ENCODE data around the gene RPL22.

The RPL22 gene

DNA sequence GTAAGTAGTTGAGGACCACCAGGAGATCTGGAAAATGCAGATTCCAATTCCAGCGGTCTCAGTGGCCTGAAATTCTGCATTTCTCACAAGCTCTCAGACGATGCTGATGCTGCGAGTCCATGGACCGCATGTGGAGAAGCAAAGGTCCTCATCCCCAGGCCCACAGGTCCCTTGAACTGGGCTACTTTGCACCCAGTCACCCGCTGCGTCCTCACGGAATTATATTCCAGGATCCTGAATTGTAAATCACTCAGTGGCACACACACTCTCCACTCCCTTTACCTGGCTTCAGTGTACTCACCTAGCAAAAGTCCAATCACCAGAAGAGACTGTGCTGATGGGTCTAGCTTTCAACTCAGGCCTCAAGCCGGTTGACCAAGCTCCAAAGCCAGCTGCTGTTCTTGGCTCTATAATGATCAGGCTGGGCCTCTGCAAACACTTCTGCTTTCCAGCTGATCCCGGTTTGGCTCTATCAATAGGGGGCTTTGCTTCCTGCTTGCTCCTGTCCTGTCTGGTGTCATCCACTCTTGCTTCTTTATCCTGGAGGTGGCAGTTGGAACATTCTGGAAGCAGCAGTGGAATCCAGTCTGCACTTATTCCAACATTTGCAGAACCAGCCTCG is 904 bp upstream of the RPL22 start:
- DNase-seq (ENCODE audit: low read depth), result no peak

DNA sequence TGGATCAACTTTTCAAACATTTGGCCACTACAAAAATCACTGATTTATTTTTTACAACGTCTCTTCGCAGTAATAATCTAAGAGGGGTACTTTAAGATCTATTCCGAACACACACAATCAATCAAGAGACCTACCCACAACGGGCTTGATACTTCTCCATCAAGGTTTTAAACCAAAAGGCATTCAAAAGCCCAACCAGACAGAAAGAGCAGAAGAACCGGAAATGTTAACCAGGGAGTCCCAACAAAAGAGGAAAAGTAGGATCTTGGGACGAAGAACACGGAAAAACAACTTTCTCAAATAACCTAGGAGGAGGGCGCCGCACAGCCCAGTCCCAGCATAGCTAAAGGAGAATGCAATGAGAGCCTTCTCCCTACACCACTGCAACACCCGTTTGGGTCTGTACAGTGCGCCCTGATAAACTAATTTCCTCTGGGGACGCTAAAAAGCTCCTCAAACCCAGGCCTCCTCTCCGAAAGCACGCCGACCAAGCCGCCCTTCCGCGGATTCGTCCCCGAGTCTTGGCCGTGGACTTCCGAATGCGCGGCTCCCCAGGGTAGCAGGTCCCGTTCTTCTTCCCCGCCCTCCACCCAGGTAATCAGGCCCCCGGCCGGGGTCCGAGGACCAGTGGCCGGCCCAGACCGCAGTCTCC is 623 bp downstream of the RPL22 start:
- DNase-seq (ENCODE audit: low read depth), result no peak

DNA sequence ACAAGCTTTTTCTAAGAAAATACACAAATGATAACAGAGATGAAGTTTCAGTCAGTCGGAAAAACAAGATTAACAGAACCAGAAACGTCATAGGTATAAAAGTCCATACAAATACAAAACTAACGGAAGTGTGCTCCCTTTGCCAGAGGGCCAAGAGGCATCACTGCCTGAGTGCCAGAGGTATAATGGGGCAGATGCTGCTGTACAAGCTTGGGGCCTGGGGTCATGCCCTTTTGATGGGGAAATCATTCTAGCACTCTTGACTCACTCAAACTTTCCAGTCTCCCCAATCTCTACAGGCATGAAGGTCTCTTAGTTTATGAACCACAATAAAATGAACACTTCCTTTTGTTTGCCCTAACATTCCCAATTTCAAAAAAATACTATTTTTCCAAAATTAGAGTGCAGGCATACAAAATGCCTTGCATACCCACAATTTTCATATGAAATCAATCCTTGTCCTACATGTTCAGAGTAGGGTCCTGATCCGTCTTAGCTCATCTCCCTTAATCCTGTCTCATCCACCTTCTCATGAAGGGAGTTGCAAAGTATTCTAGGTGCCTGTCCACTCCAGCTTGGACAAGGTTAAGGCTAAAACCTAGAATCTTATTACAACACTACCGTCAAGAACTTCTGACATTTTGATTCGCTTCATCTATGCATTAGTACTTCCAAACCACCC is 1.5 kb downstream of the RPL22 start:
- no peak for DNase-seq (ENCODE audit: low read depth)

DNA sequence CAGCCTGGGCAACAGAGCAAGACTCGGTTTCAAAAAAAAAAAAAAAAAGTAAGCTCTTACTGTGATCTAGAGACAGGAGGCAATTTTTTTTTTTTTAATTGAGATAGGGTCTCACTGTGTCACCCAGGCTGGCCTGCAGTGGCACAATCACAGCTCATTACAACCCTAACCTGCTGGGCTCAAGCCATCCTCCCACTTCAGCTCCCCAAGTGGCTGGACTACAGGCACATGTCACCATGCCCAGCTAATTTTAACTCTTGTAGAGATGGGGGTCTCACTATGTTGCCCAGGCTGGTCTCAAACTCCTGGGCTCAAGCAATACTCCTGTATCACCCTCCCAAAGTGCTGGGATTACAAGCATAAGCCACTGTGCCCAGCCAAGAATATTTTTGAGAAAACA is 7.4 kb downstream of the RPL22 start:
- no peak for DNase-seq (ENCODE audit: low read depth)

DNA sequence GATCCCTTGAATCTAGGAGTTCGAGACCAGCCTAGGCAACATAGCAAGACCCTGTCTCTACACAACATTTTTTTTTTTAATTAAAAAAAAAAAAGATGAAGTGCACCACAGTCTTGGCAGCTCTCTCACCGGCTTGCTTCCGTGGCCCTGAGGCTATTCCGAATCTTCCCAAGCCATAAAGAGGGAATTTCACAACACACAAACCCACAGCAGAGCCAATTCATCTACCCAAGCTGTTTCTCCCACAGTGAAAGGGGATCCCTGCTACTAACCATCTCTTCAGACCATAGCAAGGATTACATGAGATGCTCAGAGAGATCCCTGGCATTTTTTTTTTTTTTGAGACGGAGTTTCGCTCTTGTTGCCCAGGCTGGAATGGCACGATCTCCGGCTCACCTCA is 10.9 kb downstream of the RPL22 start:
- no peak for DNase-seq (ENCODE audit: low read depth)

DNA sequence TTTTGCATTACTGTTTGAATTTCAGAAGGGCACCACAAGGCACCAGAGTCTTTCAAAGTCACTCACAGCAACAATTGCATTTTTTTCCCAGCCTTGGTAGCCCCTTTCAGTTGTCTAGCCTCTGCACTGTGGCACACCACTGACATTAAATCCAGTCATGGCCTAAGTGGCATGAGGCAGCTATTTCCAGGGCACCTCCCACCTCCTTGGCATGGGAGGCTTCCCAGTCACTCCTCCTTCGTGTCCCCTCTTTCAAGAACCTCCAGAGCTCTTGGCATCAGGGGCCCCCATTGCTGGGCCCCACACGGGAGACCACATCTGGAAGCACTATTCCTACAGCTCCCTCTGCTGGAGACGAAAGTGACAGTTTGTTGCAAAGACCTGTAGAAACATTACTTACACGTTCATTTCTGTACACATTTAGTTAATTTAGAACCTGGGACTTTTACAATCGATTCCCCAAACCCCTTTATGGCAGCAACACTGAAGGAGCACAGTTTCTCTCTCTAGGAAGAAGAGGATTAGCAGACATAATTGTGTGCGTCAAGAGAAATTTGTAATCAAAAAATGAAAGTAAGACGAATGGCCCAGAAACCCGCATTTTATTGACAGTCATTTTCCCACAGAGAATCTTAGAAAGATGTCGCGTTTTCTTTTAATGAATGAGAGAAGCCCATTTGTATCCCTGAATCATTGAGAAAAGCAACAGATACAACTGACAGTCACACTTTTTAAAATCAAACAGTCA is 13.6 kb downstream of the RPL22 start:
- no peak for DNase-seq (ENCODE audit: low read depth)

DNA sequence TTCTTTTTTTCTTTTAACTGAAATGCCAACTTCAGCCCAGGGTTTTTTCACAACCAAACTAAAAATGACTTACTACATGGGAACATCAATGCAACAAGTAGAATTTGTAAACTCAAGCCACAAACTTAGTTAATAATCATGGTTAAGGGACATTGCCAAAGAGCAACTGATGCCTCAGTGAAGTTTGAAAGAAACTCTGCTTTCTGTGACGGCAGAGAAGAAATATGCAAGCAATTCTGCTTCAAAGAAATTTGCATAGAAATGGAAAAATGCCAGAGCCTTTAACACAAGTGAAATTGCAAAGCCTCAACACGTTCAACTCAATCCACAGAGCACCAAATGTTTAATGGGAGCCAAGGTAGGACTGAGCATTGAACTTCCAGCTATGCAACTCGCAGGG is 14.2 kb downstream of the RPL22 start:
- DNase-seq (ENCODE audit: low read depth), result no peak

DNA sequence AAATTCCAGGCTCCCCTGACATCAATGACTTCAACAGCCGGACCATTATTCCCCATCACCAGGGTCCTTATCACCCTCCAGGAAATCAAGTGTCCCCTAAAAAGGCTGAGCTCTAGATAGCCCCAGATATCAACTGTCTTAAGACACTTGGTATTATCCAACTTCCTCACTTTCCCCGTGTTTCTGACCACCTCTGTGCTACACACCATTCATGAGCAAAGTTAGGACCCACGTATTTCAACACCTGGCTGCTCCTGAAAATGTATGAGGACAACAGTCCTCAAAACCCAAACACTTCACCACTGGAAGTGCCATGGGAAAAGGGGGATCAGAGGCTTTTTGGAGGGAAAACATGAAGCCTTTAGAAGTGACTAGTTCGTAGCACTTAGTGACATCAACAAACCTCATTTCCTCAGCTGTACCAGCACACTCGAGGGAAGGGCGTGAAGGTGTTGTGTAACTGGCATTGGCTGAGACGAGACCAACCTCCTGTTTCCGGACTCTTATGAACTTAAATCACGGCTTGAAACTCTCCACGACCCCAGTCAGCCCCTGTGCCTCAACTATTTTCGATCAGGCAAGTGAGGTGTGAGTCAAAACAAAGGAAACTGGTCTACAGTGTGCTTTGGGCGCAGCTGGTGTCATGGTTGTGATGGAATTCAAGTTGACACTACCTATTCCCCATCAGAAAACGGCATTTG is 15.2 kb downstream of the RPL22 start:
- DNase-seq (ENCODE audit: low read depth), result no peak

DNA sequence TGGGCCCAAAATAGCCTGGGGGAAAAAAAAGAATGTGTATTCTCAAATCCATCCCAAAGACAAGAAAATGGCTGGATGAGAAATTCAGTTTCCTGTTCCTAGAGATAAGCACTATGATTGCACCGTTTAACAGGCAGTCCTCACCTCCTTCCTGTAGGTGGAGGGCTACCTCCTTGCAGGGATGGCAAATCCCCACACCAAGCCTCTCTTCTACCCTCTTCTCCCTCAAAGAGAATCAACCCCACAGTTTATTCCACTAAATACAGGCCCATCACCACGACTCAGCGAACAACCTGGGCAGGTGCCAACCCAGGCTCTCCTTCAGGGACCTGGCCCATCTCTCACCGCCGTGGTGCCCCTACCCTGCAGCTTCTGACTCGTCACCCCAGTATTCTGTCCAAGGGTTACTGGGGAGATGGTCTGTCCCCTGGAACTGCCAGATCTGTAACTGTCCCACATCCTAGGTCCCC is 15.8 kb downstream of the RPL22 start:
- DNase-seq (ENCODE audit: low read depth), result no peak

DNA sequence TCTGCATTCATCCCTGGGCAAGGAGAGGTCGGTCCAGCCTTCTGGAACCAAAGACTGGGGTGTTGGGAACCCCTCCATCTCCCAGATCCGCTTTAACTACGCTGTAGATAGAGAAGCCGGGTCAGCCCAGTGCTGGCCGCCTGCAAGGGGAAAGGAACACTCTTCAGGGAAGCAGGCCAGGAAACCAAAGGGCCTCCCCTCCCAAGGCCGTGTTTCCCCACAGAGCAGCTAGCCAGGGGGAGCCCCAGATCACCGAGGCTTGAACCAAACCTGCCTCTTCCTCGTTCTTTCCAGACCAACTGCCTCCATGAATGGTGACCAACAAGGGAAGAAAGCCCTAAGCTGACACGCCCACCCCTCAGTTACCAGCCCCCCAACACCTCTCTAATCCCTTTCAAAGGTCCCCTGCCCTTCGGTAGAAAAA is 18.0 kb downstream of the RPL22 start:
- DNase-seq (ENCODE audit: low read depth), result no peak

DNA sequence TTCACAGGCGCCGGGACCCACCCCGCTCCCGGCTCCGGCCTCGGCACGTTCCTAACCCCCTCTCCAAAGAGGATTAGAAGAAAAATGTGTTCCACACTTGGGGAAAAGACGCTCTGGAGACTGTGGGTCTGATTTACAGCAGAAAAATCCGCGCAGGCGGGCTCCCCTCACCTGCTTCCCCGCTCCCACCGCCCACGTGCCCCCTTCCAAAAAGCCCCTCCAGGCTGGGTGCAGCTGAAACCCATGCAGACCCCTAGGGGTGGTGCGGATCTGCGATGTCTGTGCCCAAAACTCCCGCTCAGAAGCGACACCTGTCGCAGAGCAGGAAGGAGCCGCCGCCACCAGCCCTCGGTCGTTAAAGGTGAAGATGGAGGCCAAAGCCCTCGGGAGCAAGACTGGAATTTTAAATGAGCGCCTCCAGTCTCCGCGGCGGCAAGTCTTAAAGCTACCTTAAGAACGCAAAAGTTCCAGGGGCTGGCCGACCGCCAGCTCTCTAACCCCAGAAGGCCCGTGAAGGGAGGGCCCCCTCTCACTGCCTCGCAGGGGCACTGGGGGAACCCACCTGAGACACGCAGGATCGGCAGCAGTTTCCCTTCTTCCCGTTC is 18.6 kb downstream of the RPL22 start:
- DNase-seq (ENCODE audit: low read depth), result no peak

DNA sequence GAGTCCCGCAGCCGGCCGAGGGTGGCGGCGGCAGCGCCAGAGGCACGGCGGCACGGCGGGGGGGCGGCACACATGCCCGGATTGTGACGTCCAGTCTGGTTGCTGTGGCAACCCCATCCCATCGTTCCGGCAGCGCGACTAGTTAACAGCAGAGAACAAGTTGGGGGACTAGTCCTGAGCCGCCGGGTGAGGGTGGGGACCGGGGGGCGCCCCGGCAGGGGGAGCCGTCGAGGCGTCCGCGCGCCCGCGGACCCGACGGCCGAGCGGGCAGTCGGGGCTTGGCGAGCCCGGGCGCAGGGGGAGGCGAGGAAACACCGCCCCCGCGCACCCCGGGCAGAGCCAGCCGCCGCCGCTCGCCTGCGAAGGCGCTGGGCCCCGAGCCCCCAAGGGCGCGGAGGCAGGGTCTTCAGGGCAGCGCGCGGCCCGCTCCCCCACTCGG is 19.1 kb downstream of the RPL22 start, which contains the start of gene CHD5:
TSS of gene CHD5 (minus strand) at position 54 of the 439 bp plus-strand sequence. CDS start 298 bp downstream, outside the sequence.
- no peak for DNase-seq (ENCODE audit: low read depth)

DNA sequence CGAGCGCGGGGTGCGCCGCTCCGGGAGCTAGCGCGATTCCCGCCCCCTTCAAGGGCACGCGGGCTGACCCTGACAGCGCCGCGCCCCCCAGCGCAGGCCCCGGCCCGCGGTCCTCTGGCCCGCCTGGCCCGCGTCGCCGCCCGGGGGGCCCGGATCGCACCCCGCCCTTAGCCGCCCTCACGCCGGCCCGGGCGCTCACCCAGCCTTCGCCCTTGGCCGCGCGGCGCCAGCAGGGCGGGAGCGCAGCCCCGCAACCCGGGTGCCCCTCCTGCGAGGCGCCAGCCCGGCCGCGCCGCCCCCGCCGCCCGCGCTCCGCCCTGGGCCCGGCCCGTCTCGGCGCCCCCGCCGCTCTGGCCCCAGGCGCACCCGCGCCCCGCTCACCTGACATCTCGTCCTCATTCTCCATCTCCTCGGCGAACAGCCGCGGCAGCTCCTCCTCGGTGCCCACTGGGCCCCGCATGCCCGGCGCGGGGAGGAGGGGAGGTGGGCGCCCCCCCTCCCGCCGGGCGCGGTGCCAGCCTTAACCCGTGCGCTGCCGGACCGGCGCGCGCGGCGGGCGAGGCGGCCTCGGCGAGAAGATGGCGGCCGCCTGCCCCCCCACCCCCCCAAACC is 19.7 kb downstream of the RPL22 start:
- no peak for DNase-seq (ENCODE audit: low read depth)

DNA sequence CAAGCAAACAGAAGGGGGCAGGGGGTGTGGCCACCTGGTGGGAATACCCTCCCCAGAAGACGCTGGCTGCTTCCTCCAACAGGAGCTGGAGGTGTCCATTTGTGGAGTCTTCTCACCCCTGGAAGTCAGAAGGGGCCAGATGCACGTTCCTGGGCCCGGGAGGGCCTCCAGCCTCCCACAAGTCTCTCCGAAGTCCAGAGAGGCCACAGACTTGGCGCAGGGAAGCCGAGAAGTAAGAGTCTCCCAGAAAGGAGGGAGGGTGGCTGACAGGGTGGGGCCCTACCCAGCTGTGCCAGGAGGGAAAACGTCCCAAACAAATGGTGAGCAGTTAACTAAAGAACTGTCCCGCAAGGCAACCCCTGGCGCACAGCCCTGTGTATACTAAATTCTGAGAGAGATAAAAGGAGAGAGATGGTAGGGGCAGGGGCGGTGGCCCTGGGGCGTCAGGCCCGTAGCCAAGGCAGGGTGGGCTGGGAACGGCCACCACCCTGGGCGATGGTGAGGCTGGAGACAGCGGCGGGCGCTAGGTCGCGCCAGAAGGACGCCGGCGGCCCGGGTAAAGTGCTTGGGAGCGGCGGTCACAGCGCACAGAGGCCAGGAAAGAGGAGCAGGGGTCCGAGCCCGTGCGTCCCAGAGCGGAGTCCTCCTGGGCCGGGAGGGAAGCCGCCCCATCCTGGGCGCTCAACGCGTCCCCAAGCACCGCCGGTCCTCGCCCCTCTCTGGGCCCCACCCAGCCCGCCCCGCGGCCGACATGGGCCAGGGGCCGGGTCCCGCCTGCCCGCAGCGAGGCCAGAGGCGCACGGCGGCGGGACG is 20.4 kb downstream of the RPL22 start:
- no peak for DNase-seq (ENCODE audit: low read depth)

DNA sequence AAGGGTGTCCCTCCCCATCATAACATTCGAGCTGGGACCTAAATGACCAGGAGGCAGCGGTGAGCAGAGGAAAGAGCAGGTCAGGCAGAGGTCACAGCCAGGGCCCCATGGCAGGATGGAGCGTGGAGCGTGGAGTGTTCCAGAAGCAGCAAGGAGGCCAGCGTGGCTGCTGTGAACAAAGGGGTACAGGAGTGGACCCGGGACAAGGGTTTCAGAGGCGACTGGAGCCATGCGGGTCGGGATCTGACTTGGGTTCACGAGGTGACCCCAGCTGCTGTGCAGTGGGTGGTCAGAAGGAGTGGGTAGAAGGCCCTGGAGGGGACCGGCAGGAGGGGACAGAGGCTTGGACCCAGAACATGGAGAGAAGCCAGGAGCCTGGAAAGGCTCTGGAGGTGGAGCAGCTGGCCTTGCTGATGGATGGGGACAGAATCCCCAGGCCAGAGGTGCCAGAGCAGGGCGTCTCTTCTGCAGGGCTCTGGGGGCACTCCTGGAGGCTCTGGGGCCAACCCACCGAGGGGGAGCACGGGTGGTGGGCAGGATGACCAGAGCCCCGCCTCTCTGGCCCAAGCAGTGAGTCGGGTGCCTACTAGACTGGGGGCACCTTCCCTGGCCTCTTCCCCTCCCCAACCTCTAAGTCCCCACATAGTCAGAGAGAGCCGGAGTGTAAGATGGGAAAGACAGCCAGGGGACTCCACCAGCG is 21.6 kb downstream of the RPL22 start:
- no peak for DNase-seq (ENCODE audit: low read depth)

DNA sequence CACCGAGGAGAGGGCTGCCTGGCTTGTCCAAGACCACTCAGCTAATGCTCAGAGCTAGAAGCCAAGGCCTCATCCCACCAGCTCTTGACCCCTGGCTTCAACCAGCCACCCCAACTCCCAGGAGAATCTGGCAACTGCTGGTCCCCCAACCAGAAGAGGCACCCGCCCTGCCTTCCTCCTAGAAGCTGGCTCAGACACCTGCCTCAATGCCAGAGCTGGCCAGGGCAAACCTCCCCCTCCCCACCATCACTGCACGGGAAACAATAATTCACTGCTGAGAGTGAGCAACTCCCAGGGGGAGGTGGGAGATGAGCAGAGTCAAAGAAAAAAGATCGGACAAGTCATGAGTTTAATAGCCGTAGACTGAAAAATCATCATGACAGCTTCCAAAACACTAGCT is 22.6 kb downstream of the RPL22 start:
- DNase-seq (ENCODE audit: low read depth), result no peak

DNA sequence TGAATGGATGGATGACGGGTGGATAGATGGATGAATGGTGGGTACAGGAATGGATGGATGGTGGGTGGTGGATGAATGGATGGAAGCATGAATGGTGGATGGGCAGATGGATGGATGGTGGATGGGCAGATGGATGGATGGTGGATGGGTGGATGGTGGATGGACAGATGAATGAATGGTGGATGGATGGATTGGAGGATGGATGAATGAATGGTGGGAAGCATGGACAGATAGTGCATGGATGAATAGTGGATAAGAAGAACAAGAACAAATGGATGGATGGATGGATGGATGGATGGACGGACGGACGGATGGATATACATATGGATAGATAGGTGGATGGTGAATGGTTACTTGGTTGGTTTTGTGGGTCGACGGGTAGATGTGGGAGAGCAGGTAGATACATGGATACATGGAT is 24.0 kb downstream of the RPL22 start:
- no peak for DNase-seq (ENCODE audit: low read depth)

DNA sequence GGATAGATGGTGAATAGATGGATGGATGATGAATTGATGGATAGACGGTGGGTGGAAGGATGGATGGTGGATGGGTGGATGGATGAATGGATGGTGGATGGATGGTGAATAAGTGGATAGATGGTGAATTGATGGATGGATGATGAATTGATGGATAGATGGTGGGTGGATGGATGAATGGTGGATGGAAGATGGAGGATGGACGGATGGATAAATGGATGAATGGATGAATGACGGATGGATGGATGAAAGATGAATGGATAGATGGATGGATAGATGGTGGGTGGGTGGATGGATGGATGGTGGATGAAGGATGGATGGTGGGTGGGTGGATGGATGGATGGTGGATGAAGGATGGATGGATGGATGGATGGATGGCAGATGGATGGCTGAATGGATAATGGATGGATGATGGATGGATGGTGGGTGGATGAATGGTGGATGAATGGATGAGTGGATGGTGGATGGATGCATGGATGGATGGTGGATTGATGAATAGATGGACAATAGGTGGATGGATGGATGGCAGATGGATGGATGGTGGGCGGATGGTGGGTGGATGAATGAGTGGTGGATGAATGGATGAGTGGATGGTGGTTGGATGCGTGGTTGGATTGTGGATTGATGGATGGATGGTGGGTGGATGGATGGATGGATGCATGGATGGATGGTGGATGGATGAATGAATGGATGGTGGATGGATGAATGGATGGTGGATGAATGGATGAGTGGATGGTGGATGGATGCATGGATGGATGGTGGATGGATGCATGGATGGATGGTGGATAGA is 24.6 kb downstream of the RPL22 start:
- no peak for DNase-seq (ENCODE audit: low read depth)

DNA sequence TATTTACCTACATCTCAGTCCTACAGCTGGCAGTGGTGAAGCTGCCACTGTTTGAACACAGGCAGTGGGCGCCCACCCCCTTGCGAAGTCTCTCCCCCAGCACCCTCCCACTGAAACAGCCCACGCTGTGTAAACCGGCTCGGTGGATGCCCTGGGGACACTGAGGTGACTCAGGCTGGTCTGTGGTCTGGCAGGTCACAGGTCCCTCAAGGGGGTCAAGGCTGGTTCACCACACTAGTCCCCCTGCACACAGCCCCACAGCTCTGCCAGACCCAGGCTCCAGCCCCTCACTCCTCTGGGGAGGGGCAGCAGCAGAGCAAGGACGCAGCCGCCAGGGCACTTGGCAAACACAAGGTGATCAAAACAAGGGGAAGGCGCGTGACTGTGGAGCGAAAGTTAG is 26.8 kb downstream of the RPL22 start:
- no peak for DNase-seq (ENCODE audit: low read depth)

Measured in T follicular helper cell (primary cell).